Measurements from ENCODE around the gene CCL11. TPM values are rescaled to one million over a fixed set of nuclear protein-coding genes. Genes with fewer than 3 reads are reported as not detected.

CCL11 gene
- total and polyA plus RNA-seq, 2 of the 8 experiments (the other 6 are each of a cell fraction or from before 2014, with no cell fraction given): not detected

DNA sequence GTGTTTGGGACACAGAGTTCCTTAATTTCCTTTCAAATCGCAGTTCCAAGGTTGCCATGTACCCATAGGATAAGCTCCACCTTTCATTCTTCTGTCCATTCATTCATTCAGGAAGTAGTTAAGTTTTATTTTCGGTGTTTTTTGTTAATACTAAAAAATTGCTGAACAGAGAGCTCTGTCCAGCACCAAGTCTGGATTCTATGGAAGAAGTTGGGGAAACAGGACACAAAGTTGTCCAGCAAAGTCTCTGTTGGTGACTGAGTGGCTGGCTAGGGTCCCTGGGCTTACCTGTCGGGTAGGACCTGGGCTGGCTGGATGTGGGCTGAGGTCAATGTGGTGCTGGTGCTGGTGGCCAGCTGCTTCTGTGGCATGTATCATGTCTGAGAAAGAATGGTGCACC lies 48.1 kb upstream of the CCL11 start (continued):
- TF ChIP-seq HDAC2 (IDR thresholded peaks at IDR 0.05; ENCODE audit: borderline replicate concordance in 1 of 2, low read depth in 2 of 2, low read length in 2 of 2): no peak
- TF ChIP-seq, protein P1, sequence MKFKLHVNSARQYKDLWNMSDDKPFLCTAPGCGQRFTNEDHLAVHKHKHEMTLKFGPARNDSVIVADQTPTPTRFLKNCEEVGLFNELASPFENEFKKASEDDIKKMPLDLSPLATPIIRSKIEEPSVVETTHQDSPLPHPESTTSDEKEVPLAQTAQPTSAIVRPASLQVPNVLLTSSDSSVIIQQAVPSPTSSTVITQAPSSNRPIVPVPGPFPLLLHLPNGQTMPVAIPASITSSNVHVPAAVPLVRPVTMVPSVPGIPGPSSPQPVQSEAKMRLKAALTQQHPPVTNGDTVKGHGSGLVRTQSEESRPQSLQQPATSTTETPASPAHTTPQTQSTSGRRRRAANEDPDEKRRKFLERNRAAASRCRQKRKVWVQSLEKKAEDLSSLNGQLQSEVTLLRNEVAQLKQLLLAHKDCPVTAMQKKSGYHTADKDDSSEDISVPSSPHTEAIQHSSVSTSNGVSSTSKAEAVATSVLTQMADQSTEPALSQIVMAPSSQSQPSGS (IDR thresholded peaks at IDR 0.05; ENCODE audit: low read length): no peak
- no peak for TF ChIP-seq RAD21 (IDR thresholded peaks at IDR 0.05 in 1 of 2, conservative IDR thresholded peaks at IDR 0.05 in 1 of 2; ENCODE audit: low read depth in 2 of 2, low read length in 2 of 2)
- no peak for TF ChIP-seq SIN3A (conservative IDR thresholded peaks at IDR 0.05 in 1 of 2, IDR thresholded peaks at IDR 0.05 in 1 of 2; ENCODE audit: low read depth in 1 of 2, low read length in 2 of 2)
- TF ChIP-seq YY1 (IDR thresholded peaks at IDR 0.05; ENCODE audit: low read depth, low read length): no peak
- TF ChIP-seq POLR2A (IDR thresholded peaks at IDR 0.05; ENCODE audit: control extremely low read depth in 1 of 2, low read depth in 2 of 2, low read length in 2 of 2): no peak
